Measurements from ENCODE around the gene ARMC8. TPM values are rescaled to one million over a fixed set of nuclear protein-coding genes. Genes with fewer than 3 reads are reported as not detected.

The ARMC8 gene
- total RNA-seq, 1 donor from 2014 or later: 29.5 TPM

DNA sequence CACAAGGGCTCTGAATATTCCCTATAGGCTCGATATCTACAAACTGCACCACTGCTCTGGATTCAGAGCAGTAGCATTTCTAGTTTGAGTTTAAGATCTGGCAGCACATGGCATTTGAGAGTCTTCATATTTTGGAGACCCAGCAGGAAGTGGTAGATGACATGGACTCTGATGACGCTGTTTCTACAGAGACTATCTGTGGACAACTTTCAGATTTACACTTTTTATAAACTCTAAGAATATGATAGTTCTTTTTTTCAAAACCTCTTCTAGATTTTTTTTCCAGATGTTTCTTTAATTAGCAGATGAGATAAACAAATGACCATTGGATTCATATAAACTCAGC is 35.8 kb downstream of the ARMC8 start:
- DNase-seq (ENCODE audit: low read depth) (no peak), FAIRE-seq (no peak)
- no peaks in the 10 kb centered on the region for H3K27me3 ChIP-seq (ENCODE audit: control insufficient read depth, insufficient read depth, low read length)
- no peak overlapping the region for H3K4me3 ChIP-seq (ENCODE audit: low read depth, low read length)
- TF ChIP-seq, protein P1, sequence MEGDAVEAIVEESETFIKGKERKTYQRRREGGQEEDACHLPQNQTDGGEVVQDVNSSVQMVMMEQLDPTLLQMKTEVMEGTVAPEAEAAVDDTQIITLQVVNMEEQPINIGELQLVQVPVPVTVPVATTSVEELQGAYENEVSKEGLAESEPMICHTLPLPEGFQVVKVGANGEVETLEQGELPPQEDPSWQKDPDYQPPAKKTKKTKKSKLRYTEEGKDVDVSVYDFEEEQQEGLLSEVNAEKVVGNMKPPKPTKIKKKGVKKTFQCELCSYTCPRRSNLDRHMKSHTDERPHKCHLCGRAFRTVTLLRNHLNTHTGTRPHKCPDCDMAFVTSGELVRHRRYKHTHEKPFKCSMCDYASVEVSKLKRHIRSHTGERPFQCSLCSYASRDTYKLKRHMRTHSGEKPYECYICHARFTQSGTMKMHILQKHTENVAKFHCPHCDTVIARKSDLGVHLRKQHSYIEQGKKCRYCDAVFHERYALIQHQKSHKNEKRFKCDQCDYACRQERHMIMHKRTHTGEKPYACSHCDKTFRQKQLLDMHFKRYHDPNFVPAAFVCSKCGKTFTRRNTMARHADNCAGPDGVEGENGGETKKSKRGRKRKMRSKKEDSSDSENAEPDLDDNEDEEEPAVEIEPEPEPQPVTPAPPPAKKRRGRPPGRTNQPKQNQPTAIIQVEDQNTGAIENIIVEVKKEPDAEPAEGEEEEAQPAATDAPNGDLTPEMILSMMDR (IDR thresholded peaks at IDR 0.05; ENCODE audit: insufficient read depth, low read length, severe bottlenecking): no peak
- peaks cover 17% of the 10 kb centered on the region for H3K36me3 ChIP-seq (ENCODE audit: control insufficient read depth, insufficient read depth, low read length)

DNA sequence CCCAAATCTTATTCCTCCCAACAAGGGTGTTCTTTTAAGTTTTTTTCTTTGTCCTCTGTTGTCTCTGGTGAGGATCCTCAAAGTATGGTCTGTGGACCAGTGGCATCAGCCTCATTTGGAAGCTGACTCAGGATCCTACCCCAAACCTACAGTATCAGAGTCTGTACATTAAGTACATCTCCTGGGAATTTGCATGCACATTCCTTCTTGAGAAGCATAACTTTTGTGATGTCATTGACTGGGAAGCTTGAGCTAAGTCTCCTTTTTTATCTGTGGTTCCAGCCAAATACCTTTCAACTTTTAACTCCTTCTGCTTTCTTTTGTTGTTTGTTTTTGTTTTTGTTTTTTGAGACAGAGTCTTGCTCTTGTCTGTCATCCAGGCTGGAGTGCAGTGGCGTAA is 40.5 kb downstream of the ARMC8 start:
- FAIRE-seq: no peak
- H3K36me3 ChIP-seq (ENCODE audit: control insufficient read depth, insufficient read depth, low read length): peaks cover 19% of the 10 kb centered on the region
- DNase-seq (ENCODE audit: low read depth): no peak
- H3K4me3 ChIP-seq (ENCODE audit: low read depth, low read length): no peak overlapping the region
- no peaks in the 10 kb centered on the region for H3K27me3 ChIP-seq (ENCODE audit: control insufficient read depth, insufficient read depth, low read length)
- TF ChIP-seq, protein P1 (IDR thresholded peaks at IDR 0.05; ENCODE audit: insufficient read depth, low read length, severe bottlenecking): no peak

DNA sequence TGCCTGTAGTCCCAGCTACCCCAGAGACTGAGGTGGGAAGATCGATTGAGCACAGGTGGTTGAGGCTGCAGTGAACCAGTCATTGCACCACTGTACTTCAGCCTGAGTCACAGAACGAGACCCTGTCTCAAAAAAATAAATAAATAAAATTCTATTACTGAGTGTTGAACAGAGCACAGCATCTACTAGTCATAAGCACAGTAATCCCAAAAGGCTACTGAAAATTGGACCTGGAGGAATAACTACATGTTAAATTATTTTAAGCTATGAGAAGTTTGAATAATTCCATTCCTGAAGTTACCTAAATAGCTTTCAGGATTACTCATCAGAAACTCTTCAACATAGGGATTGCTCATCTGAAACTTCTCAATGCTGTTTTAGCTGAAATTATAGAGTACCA is 43.4 kb downstream of the ARMC8 start:
- DNase-seq (ENCODE audit: low read depth) (peak; percentile 29), FAIRE-seq (no peak)
- Histone ChIP-seq H3K36me3 (ENCODE audit: control insufficient read depth, insufficient read depth, low read length) (peaks cover 9% of the 10 kb centered on the region), H3K27me3 (ENCODE audit: control insufficient read depth, insufficient read depth, low read length) (no peaks in the 10 kb centered on the region), H3K4me3 (ENCODE audit: low read depth, low read length) (no peak overlapping the region)
- TF ChIP-seq, protein P1 (IDR thresholded peaks at IDR 0.05; ENCODE audit: insufficient read depth, low read length, severe bottlenecking): no peak

DNA sequence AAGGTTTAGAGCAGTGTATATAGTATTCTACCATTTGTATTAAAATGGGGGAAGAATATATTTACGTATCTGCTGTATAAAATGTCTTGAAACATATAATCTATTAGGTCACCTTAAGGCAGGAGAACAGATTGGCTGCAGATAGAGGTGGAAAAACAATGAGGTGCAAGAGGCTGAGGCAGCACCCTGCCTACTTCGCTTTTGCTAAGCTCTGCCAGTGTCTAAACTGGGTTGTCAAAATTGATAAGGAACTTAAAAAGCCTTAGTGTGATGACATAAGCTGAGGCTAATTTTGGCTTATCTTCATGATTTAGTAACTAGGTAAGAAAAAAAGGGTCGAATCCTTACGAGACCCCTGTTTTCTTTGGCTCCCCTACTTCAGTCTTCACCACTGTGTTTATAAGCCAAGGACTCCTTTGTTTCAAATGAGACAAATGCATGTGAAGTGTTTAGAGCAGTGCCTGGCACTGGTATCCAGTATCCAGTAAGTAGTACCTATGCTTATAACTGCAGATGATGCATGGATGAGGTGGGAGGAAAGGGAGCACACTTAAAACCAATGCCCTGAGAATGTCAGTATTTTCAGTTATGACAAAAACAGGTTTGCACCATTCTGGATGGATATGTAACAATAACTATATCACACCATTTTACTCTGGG is 45.7 kb downstream of the ARMC8 start:
- H3K4me3 ChIP-seq (ENCODE audit: low read depth, low read length): no peak overlapping the region
- no peak for DNase-seq (ENCODE audit: low read depth)
- no peaks in the 10 kb centered on the region for H3K27me3 ChIP-seq (ENCODE audit: control insufficient read depth, insufficient read depth, low read length)
- peaks cover 5% of the 10 kb centered on the region for H3K36me3 ChIP-seq (ENCODE audit: control insufficient read depth, insufficient read depth, low read length)
- TF ChIP-seq, protein P1 (IDR thresholded peaks at IDR 0.05; ENCODE audit: insufficient read depth, low read length, severe bottlenecking): no peak
- FAIRE-seq: no peak

DNA sequence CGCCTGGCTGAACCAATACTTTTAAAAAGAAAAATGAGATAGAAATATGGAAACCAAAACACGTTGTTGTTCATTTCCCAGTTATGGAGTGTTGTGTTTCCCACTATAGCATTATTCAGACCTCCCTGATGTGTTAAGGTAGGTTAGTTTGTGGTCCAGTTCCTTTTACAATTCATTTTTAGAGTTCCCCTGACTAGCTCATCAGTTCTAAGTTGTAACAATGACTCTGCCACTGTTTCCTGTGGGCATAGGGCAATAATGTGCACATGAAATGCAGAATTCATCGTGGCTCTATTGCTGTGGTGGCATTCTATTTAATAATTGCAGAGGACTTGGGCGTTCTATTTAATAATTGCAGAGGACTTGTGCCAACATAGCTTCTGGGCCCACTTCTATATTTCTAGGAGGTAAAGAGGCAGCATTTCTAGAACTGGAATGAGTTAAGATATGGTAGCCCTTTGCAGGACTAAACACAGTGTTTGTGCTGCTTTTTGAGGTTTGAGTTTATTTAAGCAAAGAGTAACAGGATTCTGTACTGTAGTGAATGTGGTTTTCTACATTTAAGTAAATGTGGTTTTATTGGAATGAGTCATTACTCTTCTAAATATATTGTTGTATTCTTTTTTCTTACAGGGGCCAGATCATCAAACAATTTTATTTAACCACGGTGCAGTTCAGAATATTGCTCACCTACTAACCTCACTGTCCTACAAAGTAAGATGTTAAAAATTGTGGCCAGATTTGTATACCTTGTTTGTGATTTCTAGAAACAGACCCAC is 47.5 kb downstream of the ARMC8 start:
- TF ChIP-seq, protein P1 (IDR thresholded peaks at IDR 0.05; ENCODE audit: insufficient read depth, low read length, severe bottlenecking): no peak
- H3K36me3 ChIP-seq (ENCODE audit: control insufficient read depth, insufficient read depth, low read length): peaks cover 4% of the 10 kb centered on the region
- DNase-seq (ENCODE audit: low read depth) (no peak), FAIRE-seq (peak; percentile 13)
- H3K27me3 ChIP-seq (ENCODE audit: control insufficient read depth, insufficient read depth, low read length): no peaks in the 10 kb centered on the region
- no peak overlapping the region for H3K4me3 ChIP-seq (ENCODE audit: low read depth, low read length)
